GM12878 (cell line): ENCODE data around the gene CD58. TPM values are rescaled to one million over a fixed set of nuclear protein-coding genes. Genes with fewer than 3 reads are reported as not detected.

ENCODE experiments used
- ATAC-seq: fragments of 200-7000 bp; cut with Tn5 transposase; 3 replicates; pipeline ENCODE4 v1.9.1; 2020; ENCODE audit warnings: mild to moderate bottlenecking, moderate library complexity
- BruUV-seq: library from RNA; stranded (reverse); fragments of 400-500 nt; replicated peaks from 2 replicates; lab custom pipeline; 2021; lab: Mats Ljungman, UMichigan
- CTCF ChIA-PET: fragments of 300-600 bp; sonication (Branson Sonifier 250); formaldehyde crosslinking; extraction: SDS; loops from one replicate; lab custom pipeline; 2021; ENCODE audit warnings: inconsistent platforms; lab: Yijun Ruan, JAX
- POLR2A ChIA-PET: fragments of 350-600 bp; formaldehyde crosslinking; extraction: SDS; loops from one replicate; lab custom pipeline; 2021; ENCODE audit warnings: inconsistent platforms; lab: Charles Lee
- RAD21 ChIA-PET: fragments of 300-600 bp; sonication (Branson Sonifier 250); formaldehyde crosslinking; loops from one replicate; lab custom pipeline; 2023; ENCODE audit warnings: antibody characterized with exemption; ENCODE audit not compliant: unreplicated experiment; lab: Charles Lee
- SMC1A ChIA-PET: fragments of 300-600 bp; sonication (Branson Sonifier 250); formaldehyde crosslinking; loops from one replicate; lab custom pipeline; 2023; ENCODE audit not compliant: unreplicated experiment, uncharacterized antibody; lab: Charles Lee
- DNase-seq: peaks from one replicate; pipeline ENCODE4 v3.0.0-alpha.2; 2011; ENCODE audit warnings: low read depth, low spot score
- FAIRE-seq: peaks from 3 replicates; lab custom pipeline; 2011; peaks lifted over from hg19 to GRCh38; lab: Jason Lieb, UNC
- H2AFZ ChIP-seq: 2 replicates; pipeline ENCODE4 v1.6.0; 2011; ENCODE audit warnings: low read depth, low read length, control low read depth; ENCODE audit not compliant: control insufficient read depth
- H3K27ac ChIP-seq: 2 replicates; pipeline ENCODE4 v1.5.1; 2011; ENCODE audit warnings: control low read depth; ENCODE audit not compliant: control insufficient read depth, insufficient read depth
- H3K27me3 ChIP-seq, 2 experiments: replicated peaks in 1 of 2; 2 replicates each; pipeline versions ENCODE4 v1.6.0 to v1.6.1; 2011; ENCODE audit warnings: low read length in 1 of 2; ENCODE audit not compliant: control insufficient read depth in 2 of 2, insufficient read depth in 2 of 2
- H3K36me3 ChIP-seq, 2 experiments: 2 replicates each; pipeline ENCODE4 v1.5.1; 2011; ENCODE audit warnings: low read length in 1 of 2; ENCODE audit not compliant: control insufficient read depth in 2 of 2, insufficient read depth in 2 of 2
- H3K4me1 ChIP-seq: 2 replicates; pipeline ENCODE4 v1.6.1; 2011; ENCODE audit warnings: mild to moderate bottlenecking, low read length, moderate library complexity, mixed read lengths; ENCODE audit not compliant: control insufficient read depth, insufficient read depth
- H3K4me2 ChIP-seq: 2 replicates; pipeline ENCODE4 v1.6.0; 2011; ENCODE audit warnings: control low read depth; ENCODE audit not compliant: control insufficient read depth, insufficient read depth
- H3K4me3 ChIP-seq: fragments of 200-600 bp; sonication (generic); 2 replicates; pipeline ENCODE4 v1.5.1; 2016
- H3K79me2 ChIP-seq: 2 replicates; pipeline ENCODE4 v1.6.0; 2011; ENCODE audit warnings: low read length; ENCODE audit not compliant: control insufficient read depth, insufficient read depth
- H3K9ac ChIP-seq: 2 replicates; pipeline ENCODE4 v1.8.0; 2011; ENCODE audit warnings: low read length, control low read depth, mixed read lengths; ENCODE audit not compliant: control insufficient read depth, insufficient read depth
- H3K9me3 ChIP-seq: replicated peaks from 3 replicates; pipeline ENCODE4 v1.5.1; 2011; ENCODE audit warnings: mild to moderate bottlenecking, low read length; ENCODE audit not compliant: control insufficient read depth, insufficient read depth
- H4K20me1 ChIP-seq: 2 replicates; pipeline ENCODE4 v1.6.0; 2011; ENCODE audit not compliant: control insufficient read depth, insufficient read depth
- CBFB ChIP-seq: IDR thresholded peaks from 2 replicates; pipeline ENCODE4 v1.6.1; 2016; ENCODE audit warnings: antibody characterized with exemption, low read depth
- CBX3 ChIP-seq: fragments of 200-600 bp; sonication (generic); IDR thresholded peaks from 2 replicates; pipeline ENCODE4 v1.6.1; 2016; ENCODE audit warnings: low read depth, borderline replicate concordance
- HCFC1 ChIP-seq: fragments of 150-350 bp; IDR thresholded peaks from 2 replicates; pipeline ENCODE4 v1.6.1; 2014; ENCODE audit warnings: low read length
- IRF5 ChIP-seq: fragments of 450-650 bp; IDR thresholded peaks from 2 replicates; pipeline ENCODE4 v1.6.1; 2017; ENCODE audit warnings: borderline replicate concordance
- LARP7 ChIP-seq: fragments of 450-650 bp; IDR thresholded peaks from 2 replicates; pipeline ENCODE4 v1.6.1; 2017; ENCODE audit warnings: mild to moderate bottlenecking
- RFX5 ChIP-seq: IDR thresholded peaks from 2 replicates; pipeline ENCODE4 v1.6.1; 2011; ENCODE audit warnings: low read depth, low read length, improper control_type of control experiment
- SKIL ChIP-seq: fragments of 450-650 bp; IDR thresholded peaks from 2 replicates; pipeline ENCODE4 v1.6.1; 2017; ENCODE audit warnings: mild to moderate bottlenecking, low read depth, inconsistent platforms; ENCODE audit not compliant: poor library complexity, severe bottlenecking
- TAF1 ChIP-seq: IDR thresholded peaks from 2 replicates; pipeline ENCODE4 v1.6.1; 2011; ENCODE audit warnings: mild to moderate bottlenecking, low read depth, low read length, borderline replicate concordance
- TBL1XR1 ChIP-seq: IDR thresholded peaks from 2 replicates; pipeline ENCODE4 v1.6.1; 2012; ENCODE audit warnings: low read depth, low read length, improper control_type of control experiment
- USF2 ChIP-seq: IDR thresholded peaks from 2 replicates; pipeline ENCODE4 v1.6.1; 2011; ENCODE audit warnings: low read depth, low read length, improper control_type of control experiment, borderline replicate concordance
- YBX1 ChIP-seq: fragments of 450-650 bp; IDR thresholded peaks from 2 replicates; pipeline ENCODE4 v1.6.1; 2016; ENCODE audit warnings: antibody characterized with exemption
- ZNF622 ChIP-seq: fragments of 450-650 bp; IDR thresholded peaks from 2 replicates; pipeline ENCODE4 v1.6.1; 2017; ENCODE audit warnings: mild to moderate bottlenecking, inconsistent platforms
- WGBS: methylation state at CpG from one replicate; pipeline ENCODE4 v1.1.6; 2016; ENCODE audit warnings: low lambda C conversion rate; ENCODE audit not compliant: insufficient replicate concordance, insufficient coverage; ENCODE audit errors: missing lambda C conversion rate; 5-methylcytosine and 5-hydroxymethylcytosine counted together
- in situ Hi-C: fragments of 300-500 bp; cut with MboI; formaldehyde crosslinking; loops from 9 replicates; pipeline ENCODE4 v1.14.3; 2018; ENCODE audit warnings: mixed read lengths
- intact Hi-C: fragments of 100-400 bp; cut with micrococcal nuclease; formaldehyde crosslinking; loops from one replicate; pipeline ENCODE4 v1.14.2; 2022; ENCODE audit not compliant: unreplicated experiment
- polyA plus RNA-seq, 11 experiments: library from polyadenylated mRNA; depleted of rRNA in 4 of 11; unstranded in 6 of 11; stranded (reverse) in 5 of 11; fragments of >200 nt; fragmentation: Nextera tagmentation in 4 of 11; fragmentation: Illumina TruSeq in 1 of 11; extraction: Ambion mirVana in 4 of 11; extraction: Trizol in 1 of 11; gene quantifications; 1 replicate in 1 of 11; 2 replicates in 10 of 11; pipeline versions ENCODE4 v1.2.1 to v1.2.3, GENCODE V29; 2011 to 2016; ENCODE audit warnings: inconsistent platforms in 2 of 11, missing spikeins in 2 of 11, low read depth in 1 of 11
- total RNA-seq, 4 experiments: library from RNA; depleted of rRNA in 3 of 4; stranded (reverse); fragments of >200 nt in 3 of 4; fragmentation: Illumina TruSeq in 1 of 4; extraction: Trizol in 1 of 4; gene quantifications; 2 replicates each; pipeline versions ENCODE4 v1.2.1 to v1.2.3, GENCODE V29; 2013 to 2021

The CD58 gene
- total and polyA plus RNA-seq, 10 of the 15 experiments (the other 5 are each of a cell fraction or from before 2014, with no cell fraction given) = 70.4 to 252 (median 129) TPM

GRCh38 chr1:116578581-116578980 is 7.8 kb upstream of the CD58 start (continued):
- no peak for TF ChIP-seq SKIL

GRCh38 chr1:116577759-116578314 is 7.0 kb upstream of the CD58 start:
- no peak for TF ChIP-seq HCFC1
- TF ChIP-seq TBL1XR1 = no peak
- no peak for TF ChIP-seq TAF1
- TF ChIP-seq RFX5 = no peak
- TF ChIP-seq CBX3 = no peak
- no peak for TF ChIP-seq SKIL
- no peak for TF ChIP-seq YBX1
- no peak for TF ChIP-seq IRF5
- TF ChIP-seq ZNF622 = no peak
- TF ChIP-seq USF2 = no peak
- no peak for TF ChIP-seq CBFB
- no peak for TF ChIP-seq LARP7
- FAIRE-seq = no peak
- 48% methylated on average over 5 of the region's 5 CpGs for WGBS
- Histone ChIP-seq H3K9me3 (no peaks in the 10 kb centered on the region), H3K4me1 (peaks cover 27% of the 10 kb centered on the region), H3K79me2 (no peaks in the 10 kb centered on the region), H2AFZ (no peak overlapping the region), H3K36me3 (no peaks in the 10 kb centered on the region), H3K27ac (no peak overlapping the region), H3K9ac (no peak overlapping the region), H3K4me2 (no peak overlapping the region), H3K27me3 (no peaks in the 10 kb centered on the region), H4K20me1 (no peaks in the 10 kb centered on the region), H3K4me3 (no peak overlapping the region)
- POLR2A ChIA-PET = no interaction called here
- no peak for DNase-seq
- in situ Hi-C loops (loop anchor here (5.0 kb wide), 2 partner anchors 94 to 479 kb away; no protein-coding TSS in a partner anchor), intact Hi-C loops (loop anchor here (10.0 kb wide), 1 partner anchor 357 kb away; no protein-coding TSS in a partner anchor)
- SMC1A ChIA-PET = interaction anchor here (0.6 to 4.7 kb wide), 5 partner anchors 8 to 272 kb away, joined by 3 to 23 read pairs (median 6); no protein-coding TSS in a partner anchor
- ATAC-seq = no peak
- RAD21 ChIA-PET = interaction anchor here (0.5 to 2.6 kb wide), 5 partner anchors 18 to 161 kb away, joined by 3 to 17 read pairs (median 5); no protein-coding TSS in a partner anchor
- BruUV-seq = no TSS peak
- CTCF ChIA-PET = interaction anchor here (0.5 to 4.8 kb wide), 8 partner anchors 15 to 434 kb away, joined by 3 to 34 read pairs (median 4); no protein-coding TSS in a partner anchor
